Measurements from ENCODE around the gene HOXD9.

HOXD9 gene

DNA sequence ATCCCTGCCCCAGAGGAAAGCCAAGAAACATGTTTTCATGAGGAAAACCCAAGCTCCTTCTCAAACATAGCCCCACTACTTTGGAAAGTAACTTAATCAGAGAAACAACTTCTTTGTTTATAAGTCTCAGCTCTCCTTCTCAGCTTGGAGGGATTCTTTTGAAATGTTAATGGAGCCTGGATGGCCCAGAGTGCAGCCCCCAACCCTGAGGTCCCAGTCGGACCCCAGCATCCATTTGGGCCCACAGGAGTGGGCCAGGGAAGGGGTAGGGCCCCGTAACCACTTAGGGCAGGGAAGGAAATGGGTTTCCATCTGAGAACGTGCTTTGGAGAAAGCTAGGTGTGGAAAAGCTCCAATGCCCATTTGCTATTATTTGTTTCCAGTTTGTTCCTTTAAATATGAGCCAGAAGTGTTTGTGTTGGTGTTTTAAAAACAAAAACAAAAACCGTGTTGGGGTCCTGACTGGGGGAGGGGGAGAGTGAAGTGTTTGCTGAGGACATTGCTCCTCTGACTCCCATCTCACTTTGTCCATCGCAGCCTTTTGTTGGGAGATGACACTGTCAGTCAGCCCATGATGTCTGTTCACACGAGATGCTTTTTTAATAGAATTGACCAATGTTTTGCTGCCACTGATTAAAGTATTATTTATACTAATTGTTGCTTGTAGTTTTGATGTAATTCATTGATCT is 33.0 kb downstream of the HOXD9 start:
- H3K27ac ChIP-seq (ENCODE audit: low read length), result no peak overlapping the region
- TF ChIP-seq, protein P1, sequence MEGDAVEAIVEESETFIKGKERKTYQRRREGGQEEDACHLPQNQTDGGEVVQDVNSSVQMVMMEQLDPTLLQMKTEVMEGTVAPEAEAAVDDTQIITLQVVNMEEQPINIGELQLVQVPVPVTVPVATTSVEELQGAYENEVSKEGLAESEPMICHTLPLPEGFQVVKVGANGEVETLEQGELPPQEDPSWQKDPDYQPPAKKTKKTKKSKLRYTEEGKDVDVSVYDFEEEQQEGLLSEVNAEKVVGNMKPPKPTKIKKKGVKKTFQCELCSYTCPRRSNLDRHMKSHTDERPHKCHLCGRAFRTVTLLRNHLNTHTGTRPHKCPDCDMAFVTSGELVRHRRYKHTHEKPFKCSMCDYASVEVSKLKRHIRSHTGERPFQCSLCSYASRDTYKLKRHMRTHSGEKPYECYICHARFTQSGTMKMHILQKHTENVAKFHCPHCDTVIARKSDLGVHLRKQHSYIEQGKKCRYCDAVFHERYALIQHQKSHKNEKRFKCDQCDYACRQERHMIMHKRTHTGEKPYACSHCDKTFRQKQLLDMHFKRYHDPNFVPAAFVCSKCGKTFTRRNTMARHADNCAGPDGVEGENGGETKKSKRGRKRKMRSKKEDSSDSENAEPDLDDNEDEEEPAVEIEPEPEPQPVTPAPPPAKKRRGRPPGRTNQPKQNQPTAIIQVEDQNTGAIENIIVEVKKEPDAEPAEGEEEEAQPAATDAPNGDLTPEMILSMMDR (IDR thresholded peaks at IDR 0.05; ENCODE audit: low read depth, low read length), result no peak
- no peak for TF ChIP-seq EZH2phosphoT487 (IDR thresholded peaks at IDR 0.05; ENCODE audit: low read depth)
- H3K27me3 ChIP-seq (ENCODE audit: low read depth, low read length), result no peaks in the 10 kb centered on the region
- no peaks in the 10 kb centered on the region for H3K9me3 ChIP-seq (ENCODE audit: insufficient read depth, low read length)
- H4K20me1 ChIP-seq (ENCODE audit: insufficient read depth, low read length), result no peaks in the 10 kb centered on the region
- no peak overlapping the region for H3K4me2 ChIP-seq (ENCODE audit: low read length)
- H3K9ac ChIP-seq (ENCODE audit: low read length), result no peak overlapping the region
- no peaks in the 10 kb centered on the region for H3K79me2 ChIP-seq (ENCODE audit: low read length)
- no peak overlapping the region for H3K4me3 ChIP-seq (ENCODE audit: low read length)
- no peaks in the 10 kb centered on the region for H3K36me3 ChIP-seq (replicated peaks; ENCODE audit: low read depth, low read length)
- no peak overlapping the region for H2AFZ ChIP-seq (ENCODE audit: low read depth, low read length)
- no peaks in the 10 kb centered on the region for H3K4me1 ChIP-seq (ENCODE audit: low read length)

- Histone ChIP-seq H2AFZ (ENCODE audit: low read depth, low read length) (no peak overlapping the region), H3K4me3 (ENCODE audit: low read length) (no peak overlapping the region), H4K20me1 (ENCODE audit: insufficient read depth, low read length) (no peaks in the 10 kb centered on the region), H3K4me2 (ENCODE audit: low read length) (no peak overlapping the region), H3K9ac (ENCODE audit: low read length) (no peak overlapping the region), H3K9me3 (ENCODE audit: insufficient read depth, low read length) (no peaks in the 10 kb centered on the region), H3K79me2 (ENCODE audit: low read length) (no peaks in the 10 kb centered on the region), H3K27me3 (ENCODE audit: low read depth, low read length) (no peaks in the 10 kb centered on the region), H3K4me1 (ENCODE audit: low read length) (no peaks in the 10 kb centered on the region), H3K27ac (ENCODE audit: low read length) (no peak overlapping the region), H3K36me3 (replicated peaks; ENCODE audit: low read depth, low read length) (no peaks in the 10 kb centered on the region)
- TF ChIP-seq EZH2phosphoT487 (IDR thresholded peaks at IDR 0.05; ENCODE audit: low read depth), result no peak
- TF ChIP-seq, protein P1 (IDR thresholded peaks at IDR 0.05; ENCODE audit: low read depth, low read length), result no peak
Measured at GRCh38 chr2:176156301-176156806, 33.8 kb downstream of the HOXD9 start.

- Histone ChIP-seq H2AFZ (ENCODE audit: low read depth, low read length) (no peak within 1 kb of the TSS), H3K9me3 (ENCODE audit: insufficient read depth, low read length) (no peaks in the 10 kb centered on the region), H3K79me2 (ENCODE audit: low read length) (no peaks in the 10 kb centered on the region), H3K27ac (ENCODE audit: low read length) (no peak within 1 kb of the TSS), H3K36me3 (replicated peaks; ENCODE audit: low read depth, low read length) (no peaks in the 10 kb centered on the region), H3K9ac (ENCODE audit: low read length) (no peak within 1 kb of the TSS), H3K4me3 (ENCODE audit: low read length) (no peak within 1 kb of the TSS), H3K27me3 (ENCODE audit: low read depth, low read length) (no peaks in the 10 kb centered on the region), H4K20me1 (ENCODE audit: insufficient read depth, low read length) (no peaks in the 10 kb centered on the region), H3K4me1 (ENCODE audit: low read length) (no peaks in the 10 kb centered on the region), H3K4me2 (ENCODE audit: low read length) (no peak within 1 kb of the TSS)
- no peak for TF ChIP-seq EZH2phosphoT487 (IDR thresholded peaks at IDR 0.05; ENCODE audit: low read depth)
- TF ChIP-seq, protein P1 (IDR thresholded peaks at IDR 0.05; ENCODE audit: low read depth, low read length), result no peak
Measured at GRCh38 chr2:176156807-176157498, 34.4 kb downstream of the HOXD9 start, which contains the start of gene HOXD3. Gene HOXD3, plus strand, starts transcription at chr2:176157307. Its CDS starts 11,808 bp downstream, at chr2:176169115.

GRCh38 chr2:176157499-176158185 is 35.1 kb downstream of the HOXD9 start:
- H3K27ac ChIP-seq (ENCODE audit: low read length), result no peak overlapping the region
- H2AFZ ChIP-seq (ENCODE audit: low read depth, low read length), result no peak overlapping the region
- no peaks in the 10 kb centered on the region for H3K36me3 ChIP-seq (replicated peaks; ENCODE audit: low read depth, low read length)
- H4K20me1 ChIP-seq (ENCODE audit: insufficient read depth, low read length), result no peaks in the 10 kb centered on the region
- H3K27me3 ChIP-seq (ENCODE audit: low read depth, low read length), result no peaks in the 10 kb centered on the region
- H3K9me3 ChIP-seq (ENCODE audit: insufficient read depth, low read length), result no peaks in the 10 kb centered on the region
- H3K4me2 ChIP-seq (ENCODE audit: low read length), result no peak overlapping the region
- H3K9ac ChIP-seq (ENCODE audit: low read length), result no peak overlapping the region
- H3K4me3 ChIP-seq (ENCODE audit: low read length), result no peak overlapping the region
- no peaks in the 10 kb centered on the region for H3K4me1 ChIP-seq (ENCODE audit: low read length)
- H3K79me2 ChIP-seq (ENCODE audit: low read length), result no peaks in the 10 kb centered on the region
- TF ChIP-seq, protein P1 (IDR thresholded peaks at IDR 0.05; ENCODE audit: low read depth, low read length), result no peak
- no peak for TF ChIP-seq EZH2phosphoT487 (IDR thresholded peaks at IDR 0.05; ENCODE audit: low read depth)
